IPS-18c (cell line): ENCODE data around the gene ING1.

Experiments
- H3K4me3 ChIP-seq: 2 replicates; pipeline ENCODE4 v1.7.0; 2013; ENCODE audit warnings: low read depth, mild to moderate bottlenecking, low read length, moderate library complexity; ENCODE audit not compliant: insufficient read depth
- H3K9me3 ChIP-seq: one replicate; pipeline ENCODE4 v1.6.1; 2013; ENCODE audit warnings: mild to moderate bottlenecking, low read length, moderate library complexity; ENCODE audit not compliant: control insufficient read depth, insufficient read depth

The ING1 gene

DNA sequence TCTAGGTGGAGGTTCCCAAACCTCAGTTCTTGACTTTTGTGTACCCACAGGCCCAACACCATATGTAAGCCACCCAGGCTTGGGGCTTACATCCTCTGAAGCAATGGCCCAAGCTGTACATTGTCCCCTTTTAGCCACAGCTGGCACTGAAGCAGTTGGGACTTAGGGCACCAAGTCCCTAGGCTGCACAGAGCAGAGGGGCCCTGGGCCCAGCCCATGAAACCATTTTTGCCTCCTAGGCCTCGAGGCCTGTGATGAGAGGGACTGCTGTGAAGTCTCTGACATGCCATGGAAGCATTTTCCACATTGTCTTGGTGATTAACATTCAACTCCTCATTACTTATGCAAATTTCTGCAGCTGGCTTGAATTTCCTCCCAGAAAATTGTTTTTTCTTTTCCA is 30.2 kb downstream of the ING1 start:
- Histone ChIP-seq H3K9me3 (peaks cover 6% of the 10 kb centered on the region), H3K4me3 (no peak overlapping the region)

DNA sequence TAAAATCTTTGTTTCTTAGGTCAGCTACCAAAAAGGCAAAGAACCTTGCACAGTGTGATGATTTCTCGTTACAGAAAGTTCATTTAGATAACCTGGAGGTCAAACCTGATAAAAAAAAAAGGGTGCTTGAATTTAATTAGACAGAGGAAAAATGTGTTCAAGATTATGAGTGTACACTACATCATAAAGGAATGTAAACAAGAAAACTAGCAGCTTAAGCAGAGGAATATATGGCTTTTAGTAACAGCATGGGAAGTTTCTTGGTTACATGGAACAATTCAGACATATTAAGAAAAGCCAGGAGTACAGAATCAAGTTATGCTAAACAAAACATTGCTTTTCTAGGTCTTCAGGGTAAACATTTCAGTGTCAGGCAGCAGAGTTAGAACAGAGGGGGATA is 32.9 kb downstream of the ING1 start:
- Histone ChIP-seq H3K4me3 (no peak overlapping the region), H3K9me3 (peaks cover 6% of the 10 kb centered on the region)

DNA sequence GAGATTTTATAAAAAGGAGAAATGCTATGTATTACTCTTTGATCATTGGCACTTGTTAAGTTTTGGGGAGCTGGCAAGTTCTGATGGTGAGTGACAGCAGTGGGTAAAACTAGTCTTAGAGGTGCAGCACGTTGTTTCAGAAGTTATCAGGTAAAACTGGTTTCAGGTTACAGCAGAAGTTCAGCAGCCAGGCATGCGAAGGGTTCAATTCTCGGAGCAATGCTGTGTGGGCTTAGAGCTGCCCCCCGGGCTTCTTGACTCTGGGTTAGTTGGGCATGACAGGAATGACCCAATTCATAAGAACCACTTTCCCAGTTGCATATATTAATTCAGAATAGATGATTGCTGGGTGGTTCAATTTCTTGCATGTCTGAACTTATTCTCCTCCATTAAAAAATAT is 34.8 kb downstream of the ING1 start:
- Histone ChIP-seq H3K9me3 (peaks cover 2% of the 10 kb centered on the region), H3K4me3 (no peak overlapping the region)

DNA sequence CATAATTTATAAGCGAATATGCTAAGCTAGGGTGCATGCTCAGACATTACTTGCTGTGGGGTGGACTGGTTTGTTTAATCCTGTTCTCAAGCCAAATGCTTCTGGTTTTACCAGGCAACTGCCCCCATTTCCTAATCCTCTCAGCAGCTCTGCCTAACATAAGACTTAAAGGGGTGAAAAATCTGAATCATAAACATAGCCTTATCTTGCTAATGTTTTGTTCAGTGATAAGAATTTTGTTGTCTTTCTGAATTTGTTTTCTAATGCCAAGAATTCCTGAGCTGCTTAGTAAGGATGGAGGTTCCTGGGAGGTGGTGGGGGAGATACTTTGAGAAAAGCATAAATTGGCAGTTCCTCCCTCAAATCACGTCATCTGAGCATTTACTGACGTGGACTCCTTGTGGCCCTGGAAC is 42.7 kb downstream of the ING1 start:
- no peaks in the 10 kb centered on the region for H3K9me3 ChIP-seq
- no peak overlapping the region for H3K4me3 ChIP-seq

DNA sequence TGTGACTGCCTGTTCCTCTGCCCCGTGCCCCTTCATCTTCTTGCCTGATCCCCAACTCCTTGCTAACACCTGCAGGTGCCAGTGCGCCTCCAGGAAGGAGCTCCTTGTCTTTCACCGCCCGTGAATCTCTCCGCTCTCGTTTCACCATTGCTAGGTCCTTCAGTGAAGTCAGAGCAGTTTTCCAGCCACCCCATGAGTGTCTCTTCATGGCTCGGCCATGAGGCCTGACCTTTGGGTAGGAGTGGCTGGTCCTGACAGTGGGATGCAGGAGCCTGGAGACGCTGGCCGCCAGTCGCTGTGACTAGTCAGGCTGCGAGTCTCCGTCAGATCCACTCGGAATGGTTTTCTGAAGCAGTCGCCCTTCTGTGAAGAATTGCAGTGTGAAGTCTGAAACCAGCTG is 43.8 kb downstream of the ING1 start:
- H3K4me3 ChIP-seq, result no peak overlapping the region
- no peaks in the 10 kb centered on the region for H3K9me3 ChIP-seq

DNA sequence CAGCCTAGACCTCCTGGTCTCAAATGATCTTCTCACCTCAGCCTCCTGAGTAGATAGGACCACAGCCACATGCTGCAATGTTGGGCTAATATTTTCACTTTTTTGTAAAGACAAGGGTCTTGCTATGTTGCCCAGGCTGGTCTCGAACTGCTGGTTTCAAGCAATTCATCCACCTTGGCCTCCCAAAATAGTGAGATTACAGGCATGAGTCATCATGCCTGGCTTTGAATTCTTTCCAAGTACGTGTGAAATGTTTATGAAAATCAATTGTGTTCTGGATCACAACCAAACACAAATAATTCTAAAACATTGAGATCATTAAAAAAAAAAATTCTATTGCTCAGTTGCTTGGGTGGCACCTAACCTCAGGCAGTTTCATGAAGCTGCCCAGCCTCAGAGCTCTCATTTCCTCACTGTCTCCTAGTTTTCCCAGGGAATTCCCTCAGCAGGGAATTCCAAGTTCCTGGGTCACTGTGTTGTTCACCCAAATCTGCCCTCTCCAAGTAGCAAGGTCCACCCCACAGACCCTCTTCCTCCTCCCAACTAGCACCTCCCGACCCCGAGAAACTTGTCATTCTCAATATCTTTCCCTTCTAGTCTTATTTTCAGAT is 44.8 kb downstream of the ING1 start:
- Histone ChIP-seq H3K4me3 (no peak overlapping the region), H3K9me3 (no peaks in the 10 kb centered on the region)

DNA sequence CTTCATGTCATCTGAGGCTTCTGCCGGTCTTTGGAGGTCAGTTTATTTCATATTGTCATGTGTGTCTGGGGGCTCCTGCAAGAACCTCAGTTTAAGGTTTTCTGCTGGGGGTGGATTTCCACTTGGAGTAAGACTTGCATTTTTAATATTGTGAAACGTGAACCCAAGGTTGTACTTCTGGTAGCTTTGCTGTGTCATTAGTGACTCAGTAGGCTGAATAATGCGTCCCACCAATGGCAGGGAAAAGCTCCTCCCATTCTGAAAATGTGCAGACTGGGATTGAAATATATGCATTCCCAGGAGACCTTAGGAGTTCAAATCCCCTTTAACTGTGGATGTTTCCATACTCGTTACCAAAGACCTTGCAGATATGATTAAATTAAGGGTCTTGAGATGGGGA is 46.2 kb downstream of the ING1 start:
- Histone ChIP-seq H3K4me3 (no peak overlapping the region), H3K9me3 (no peaks in the 10 kb centered on the region)

DNA sequence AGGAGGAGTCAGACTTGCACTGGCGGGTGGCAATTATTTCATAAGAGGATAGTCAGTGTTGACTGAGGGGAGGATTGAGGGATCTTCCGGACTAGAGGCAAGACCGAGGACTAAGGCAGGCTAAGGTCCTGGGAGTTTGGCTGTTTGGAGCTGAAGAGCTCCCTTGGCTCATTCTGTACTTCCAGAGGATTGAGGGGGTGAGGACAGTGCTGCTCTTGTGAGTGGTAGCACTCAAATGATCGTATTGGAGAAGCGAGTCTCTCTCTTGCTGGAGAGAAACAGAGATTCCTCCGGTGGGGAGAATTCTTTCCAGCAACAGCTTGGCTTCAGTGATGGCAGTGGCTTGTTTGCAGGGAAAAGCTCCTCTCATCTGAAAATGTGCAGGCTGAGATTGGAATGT is 47.1 kb downstream of the ING1 start:
- Histone ChIP-seq H3K9me3 (no peaks in the 10 kb centered on the region), H3K4me3 (no peak overlapping the region)

DNA sequence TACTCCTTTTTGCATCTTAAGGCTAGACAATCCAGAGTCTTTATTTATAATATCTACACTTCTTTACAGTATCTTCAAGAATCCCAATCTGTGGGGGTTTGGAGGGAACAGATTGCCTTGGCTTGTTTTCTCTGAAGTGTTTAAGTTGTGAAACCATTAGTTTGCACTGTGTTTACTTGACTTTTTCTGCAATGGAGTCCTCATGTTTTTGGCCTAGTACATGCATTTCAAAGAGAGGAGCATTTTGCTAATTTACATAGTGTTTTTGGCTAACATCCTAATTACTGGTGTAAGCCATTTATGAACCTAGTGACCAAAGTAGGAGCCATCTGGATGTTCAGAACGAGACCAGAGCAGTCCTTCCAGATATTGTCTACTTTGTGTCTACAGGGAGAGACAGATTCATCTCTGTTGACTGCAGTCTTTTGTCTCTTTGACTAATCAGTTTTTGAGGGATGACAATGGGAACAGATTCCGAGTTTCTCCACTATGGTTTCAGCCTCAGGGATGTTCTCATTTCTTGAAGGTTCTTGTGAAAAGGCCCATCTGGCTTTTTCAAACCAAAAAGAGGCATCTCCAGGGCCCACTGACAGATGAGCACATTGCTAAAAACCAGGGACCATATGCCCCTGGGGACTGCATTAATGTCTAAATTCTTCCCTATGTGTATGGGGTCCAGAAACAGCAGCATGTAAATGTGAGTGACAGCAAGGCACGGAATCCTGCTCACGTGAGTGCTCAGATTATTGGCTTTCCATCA is 53.4 kb downstream of the ING1 start:
- H3K9me3 ChIP-seq, result no peaks in the 10 kb centered on the region

DNA sequence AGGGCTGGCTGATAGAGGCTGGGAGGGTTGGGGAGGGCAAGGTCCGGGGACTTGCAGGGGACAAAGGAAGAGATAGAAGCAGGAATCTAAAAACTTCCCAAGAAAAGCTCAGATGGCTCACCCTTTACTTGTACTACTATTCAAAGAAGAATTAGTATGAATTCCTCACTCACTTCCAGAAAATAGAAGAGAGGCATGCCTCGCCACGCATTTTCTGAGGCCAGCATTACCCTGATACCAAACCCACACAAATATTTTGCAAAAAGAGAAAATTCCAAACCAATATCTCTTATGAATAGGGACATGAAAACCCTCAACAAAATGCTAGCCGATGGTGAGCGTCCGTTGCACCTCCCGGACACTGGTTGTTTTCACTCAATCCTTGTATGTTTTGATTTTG is 54.0 kb downstream of the ING1 start:
- Histone ChIP-seq H3K9me3 (no peaks in the 10 kb centered on the region), H3K4me3 (no peak overlapping the region)

More for the DNA sequence above, 53.4 kb downstream of the ING1 start:
- H3K4me3 ChIP-seq, result no peak overlapping the region

DNA sequence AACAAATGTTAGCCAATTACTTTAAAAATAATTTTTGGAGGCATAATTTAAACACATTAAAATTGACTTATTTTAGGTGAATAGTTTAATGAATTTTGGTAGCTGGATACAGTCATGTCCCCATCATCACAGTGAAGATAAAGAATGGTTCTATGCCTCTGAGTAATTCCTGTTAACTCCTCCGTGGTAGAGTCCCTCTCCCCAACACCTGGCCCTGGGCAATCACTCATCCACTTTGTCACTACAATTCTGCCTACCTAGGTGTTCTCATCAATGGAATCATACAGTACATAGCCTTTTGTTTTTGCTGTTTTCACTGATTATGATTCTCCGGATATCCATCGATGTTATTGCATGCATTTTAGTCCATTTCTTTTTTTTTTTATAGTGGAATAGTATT is 55.6 kb downstream of the ING1 start:
- Histone ChIP-seq H3K9me3 (no peaks in the 10 kb centered on the region), H3K4me3 (no peak overlapping the region)

DNA sequence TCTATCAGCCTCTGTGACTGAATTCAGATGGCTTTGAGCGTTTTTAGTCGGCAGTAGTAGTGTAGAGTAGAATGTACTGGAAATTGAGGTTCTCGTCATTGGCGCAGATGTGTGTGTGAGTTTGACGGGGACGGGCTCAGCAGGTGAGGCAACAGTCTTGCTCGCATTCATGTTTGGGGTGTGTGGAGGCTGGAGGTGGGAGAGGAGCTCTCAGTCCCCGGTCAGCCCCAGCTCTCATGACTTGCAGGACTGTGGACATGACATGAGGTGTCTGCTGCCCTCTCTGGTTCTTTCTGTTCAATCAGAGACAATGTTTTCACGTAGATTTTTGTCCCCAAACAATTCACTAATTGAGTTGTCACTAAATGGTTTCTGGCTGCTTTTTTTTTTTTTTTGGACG is 57.2 kb downstream of the ING1 start:
- Histone ChIP-seq H3K9me3 (no peaks in the 10 kb centered on the region), H3K4me3 (no peak overlapping the region)

DNA sequence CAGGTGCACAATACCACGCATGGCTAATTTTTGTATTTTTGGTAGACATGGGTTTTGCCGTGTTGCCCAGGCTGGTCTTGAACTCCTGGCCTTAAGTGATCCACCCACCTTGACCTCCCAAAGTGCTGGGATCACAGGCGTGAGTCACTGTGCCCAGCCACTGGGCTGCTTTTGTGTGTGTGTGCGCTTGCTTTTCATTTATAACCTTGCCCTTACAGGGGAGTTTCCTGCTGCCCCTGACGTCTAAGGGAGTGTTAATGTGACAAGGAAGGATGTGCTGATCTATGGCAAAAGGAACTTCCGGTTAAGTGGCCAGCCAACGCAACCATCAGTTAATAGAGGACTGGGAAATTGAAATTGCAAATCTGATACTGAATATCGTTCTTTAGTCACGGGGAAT is 57.7 kb downstream of the ING1 start:
- H3K4me3 ChIP-seq, result no peak overlapping the region
- no peaks in the 10 kb centered on the region for H3K9me3 ChIP-seq

- H3K4me3 ChIP-seq, result no peak overlapping the region
- no peaks in the 10 kb centered on the region for H3K9me3 ChIP-seq
These were observed 58.8 kb downstream of the ING1 start for GRCh38 chr13:110772091-110772984.
